ENCODE results near the gene SNAPC2. TPM values are rescaled to one million over a fixed set of nuclear protein-coding genes. Genes with fewer than 3 reads are reported as not detected.

The SNAPC2 gene
- total RNA-seq, 1 experiment from 2014 or later = 23.2 TPM

DNA sequence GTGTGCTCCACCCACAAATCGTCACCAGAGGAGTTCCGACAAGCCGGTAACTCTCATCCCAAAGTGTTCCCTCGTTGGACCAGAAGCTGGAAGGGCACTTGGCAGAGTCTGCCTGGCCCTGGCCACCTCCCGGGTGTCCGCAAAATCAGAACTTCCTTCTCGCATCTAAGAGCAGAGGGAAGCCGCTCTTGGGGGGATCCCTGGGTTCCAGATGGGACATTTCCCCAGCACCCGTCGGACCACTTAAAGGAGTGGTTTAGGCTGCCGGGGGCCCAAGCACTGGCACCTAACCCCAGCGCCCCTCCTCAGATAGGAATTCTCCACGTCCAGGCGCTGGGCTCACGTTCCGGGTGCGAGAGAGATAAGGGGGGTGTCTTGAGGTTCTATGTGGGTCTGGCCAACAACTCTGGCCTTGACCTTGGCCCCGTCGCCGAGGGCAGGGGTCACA is 17.3 kb upstream of the SNAPC2 start:
- DNase-seq (ENCODE audit: low spot score) = no peak
- ChIA-PET CTCF (interaction anchor here (0.6 to 5.0 kb wide), 23 partner anchors 9 to 1242 kb away, joined by 3 to 70 read pairs (median 6); partner anchors contain the start of genes LRRC8E, SNAPC2, TIMM44 and TRAPPC5), POLR2A (interaction anchor here (0.5 to 1.8 kb wide), 6 partner anchors 13 to 114 kb away, joined by 3 to 10 read pairs (median 6); partner anchors contain the start of gene LRRC8E)
- H3K4me3 Mint-ChIP-seq = peak overlapping the region; percentile 83
- ATAC-seq = no peak
- H3K27me3 Mint-ChIP-seq (ENCODE audit: low read depth) = peaks cover 13% of the 10 kb centered on the region
- peaks cover 20% of the 10 kb centered on the region for H3K4me1 Mint-ChIP-seq
- no peaks in the 10 kb centered on the region for H3K9me3 Mint-ChIP-seq
- H3K36me3 Mint-ChIP-seq = no peaks in the 10 kb centered on the region
- H3K27ac Mint-ChIP-seq = peak overlapping the region; percentile 97
- no peak for TF ChIP-seq ETV6 (CRISPR knock-in tag; IDR thresholded peaks at IDR 0.05)
- TF ChIP-seq NR1H2 (CRISPR knock-in tag; IDR thresholded peaks at IDR 0.05) = no peak
- TF ChIP-seq MXD4 (CRISPR knock-in tag; IDR thresholded peaks at IDR 0.05; ENCODE audit: borderline replicate concordance) = no peak
- TF ChIP-seq, protein P1, sequence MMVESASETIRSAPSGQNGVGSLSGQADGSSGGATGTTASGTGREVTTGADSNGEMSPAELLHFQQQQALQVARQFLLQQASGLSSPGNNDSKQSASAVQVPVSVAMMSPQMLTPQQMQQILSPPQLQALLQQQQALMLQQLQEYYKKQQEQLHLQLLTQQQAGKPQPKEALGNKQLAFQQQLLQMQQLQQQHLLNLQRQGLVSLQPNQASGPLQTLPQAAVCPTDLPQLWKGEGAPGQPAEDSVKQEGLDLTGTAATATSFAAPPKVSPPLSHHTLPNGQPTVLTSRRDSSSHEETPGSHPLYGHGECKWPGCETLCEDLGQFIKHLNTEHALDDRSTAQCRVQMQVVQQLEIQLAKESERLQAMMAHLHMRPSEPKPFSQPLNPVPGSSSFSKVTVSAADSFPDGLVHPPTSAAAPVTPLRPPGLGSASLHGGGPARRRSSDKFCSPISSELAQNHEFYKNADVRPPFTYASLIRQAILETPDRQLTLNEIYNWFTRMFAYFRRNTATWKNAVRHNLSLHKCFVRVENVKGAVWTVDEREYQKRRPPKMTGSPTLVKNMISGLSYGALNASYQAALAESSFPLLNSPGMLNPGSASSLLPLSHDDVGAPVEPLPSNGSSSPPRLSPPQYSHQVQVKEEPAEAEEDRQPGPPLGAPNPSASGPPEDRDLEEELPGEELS (CRISPR knock-in tag; IDR thresholded peaks at IDR 0.05) = no peak
- TF ChIP-seq, protein P2, sequence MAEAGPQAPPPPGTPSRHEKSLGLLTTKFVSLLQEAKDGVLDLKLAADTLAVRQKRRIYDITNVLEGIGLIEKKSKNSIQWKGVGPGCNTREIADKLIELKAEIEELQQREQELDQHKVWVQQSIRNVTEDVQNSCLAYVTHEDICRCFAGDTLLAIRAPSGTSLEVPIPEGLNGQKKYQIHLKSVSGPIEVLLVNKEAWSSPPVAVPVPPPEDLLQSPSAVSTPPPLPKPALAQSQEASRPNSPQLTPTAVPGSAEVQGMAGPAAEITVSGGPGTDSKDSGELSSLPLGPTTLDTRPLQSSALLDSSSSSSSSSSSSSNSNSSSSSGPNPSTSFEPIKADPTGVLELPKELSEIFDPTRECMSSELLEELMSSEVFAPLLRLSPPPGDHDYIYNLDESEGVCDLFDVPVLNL (CRISPR knock-in tag; IDR thresholded peaks at IDR 0.05; ENCODE audit: borderline replicate concordance, low read depth) = no peak
- TF ChIP-seq, protein P3, sequence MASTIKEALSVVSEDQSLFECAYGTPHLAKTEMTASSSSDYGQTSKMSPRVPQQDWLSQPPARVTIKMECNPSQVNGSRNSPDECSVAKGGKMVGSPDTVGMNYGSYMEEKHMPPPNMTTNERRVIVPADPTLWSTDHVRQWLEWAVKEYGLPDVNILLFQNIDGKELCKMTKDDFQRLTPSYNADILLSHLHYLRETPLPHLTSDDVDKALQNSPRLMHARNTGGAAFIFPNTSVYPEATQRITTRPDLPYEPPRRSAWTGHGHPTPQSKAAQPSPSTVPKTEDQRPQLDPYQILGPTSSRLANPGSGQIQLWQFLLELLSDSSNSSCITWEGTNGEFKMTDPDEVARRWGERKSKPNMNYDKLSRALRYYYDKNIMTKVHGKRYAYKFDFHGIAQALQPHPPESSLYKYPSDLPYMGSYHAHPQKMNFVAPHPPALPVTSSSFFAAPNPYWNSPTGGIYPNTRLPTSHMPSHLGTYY (CRISPR knock-in tag; IDR thresholded peaks at IDR 0.05) = no peak
- TF ChIP-seq CREM (CRISPR knock-in tag; IDR thresholded peaks at IDR 0.05) = 0 out of 2 replicates have a peak, but pooled peaks have one; percentile 63
- no peak for TF ChIP-seq NFE2L1 (CRISPR knock-in tag; IDR thresholded peaks at IDR 0.05)
- TF ChIP-seq, protein P4, sequence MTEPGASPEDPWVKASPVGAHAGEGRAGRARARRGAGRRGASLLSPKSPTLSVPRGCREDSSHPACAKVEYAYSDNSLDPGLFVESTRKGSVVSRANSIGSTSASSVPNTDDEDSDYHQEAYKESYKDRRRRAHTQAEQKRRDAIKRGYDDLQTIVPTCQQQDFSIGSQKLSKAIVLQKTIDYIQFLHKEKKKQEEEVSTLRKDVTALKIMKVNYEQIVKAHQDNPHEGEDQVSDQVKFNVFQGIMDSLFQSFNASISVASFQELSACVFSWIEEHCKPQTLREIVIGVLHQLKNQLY (CRISPR knock-in tag; IDR thresholded peaks at IDR 0.05) = no peak
- no peak for TF ChIP-seq GABPB1 (CRISPR knock-in tag; IDR thresholded peaks at IDR 0.05)
- TF ChIP-seq NFYB (CRISPR knock-in tag; conservative IDR thresholded peaks at IDR 0.05; ENCODE audit: low read depth) = no peak
- 0 out of 2 replicates have a peak, but pooled peaks have one; percentile 28 for TF ChIP-seq ATF1 (CRISPR knock-in tag; IDR thresholded peaks at IDR 0.05)
- TF ChIP-seq JAZF1 (CRISPR knock-in tag; IDR thresholded peaks at IDR 0.05) = no peak
- TF ChIP-seq FOXP1 (CRISPR knock-in tag; IDR thresholded peaks at IDR 0.05; ENCODE audit: borderline replicate concordance) = no peak
- TF ChIP-seq GRHL2 (CRISPR knock-in tag; IDR thresholded peaks at IDR 0.05; ENCODE audit: insufficient replicate concordance, severe bottlenecking) = no peak
- TF ChIP-seq JUN (CRISPR knock-in tag; IDR thresholded peaks at IDR 0.05) = no peak

DNA sequence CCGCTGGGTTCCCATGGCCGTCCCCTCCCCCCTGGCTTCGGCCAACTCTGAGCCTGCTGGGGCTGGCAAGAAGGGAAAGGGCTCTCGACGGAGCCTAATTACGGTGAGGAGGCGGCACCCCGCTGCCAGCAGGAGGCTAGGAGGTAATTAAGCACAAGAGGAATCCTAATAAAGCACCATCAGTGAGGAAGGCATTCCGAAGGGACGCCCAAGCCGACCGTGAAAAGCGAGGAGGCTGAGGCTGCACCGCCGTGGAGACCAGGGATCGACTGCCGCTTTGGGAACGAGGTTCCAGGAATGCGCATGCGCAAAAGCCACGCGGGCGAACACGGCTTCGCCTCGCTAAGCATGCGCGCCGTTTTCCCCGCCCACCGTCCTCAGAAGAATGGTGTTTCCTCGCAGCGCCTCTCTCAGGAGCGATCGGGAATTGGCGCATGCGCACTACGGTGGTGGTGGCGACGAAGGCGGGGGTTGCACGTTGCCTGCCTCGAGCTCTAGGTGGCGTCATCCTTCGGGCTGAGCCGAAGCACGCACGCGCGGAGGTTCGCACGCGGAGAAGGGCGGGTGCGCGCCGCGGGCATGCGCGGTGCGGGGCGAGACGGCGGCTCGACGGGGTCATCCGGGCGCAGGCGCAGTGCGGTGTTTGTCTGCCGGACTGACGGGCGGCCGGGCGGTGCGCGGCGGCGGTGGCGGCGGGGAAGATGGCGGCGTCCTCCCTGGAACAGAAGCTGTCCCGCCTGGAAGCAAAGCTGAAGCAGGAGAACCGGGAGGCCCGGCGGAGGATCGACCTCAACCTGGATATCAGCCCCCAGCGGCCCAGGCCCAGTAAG is 16.7 kb upstream of the SNAPC2 start, which contains the start of gene MAP2K7:
Gene MAP2K7, plus strand, starts transcription at position 634 of the 830 bp plus-strand sequence. Its CDS starts 68 bp downstream, at position 702.
- ChIA-PET POLR2A (interaction anchor here (0.5 to 1.8 kb wide), 10 partner anchors 12 to 335 kb away, joined by 3 to 10 read pairs (median 4); partner anchors contain the start of gene LRRC8E), CTCF (interaction anchor here (0.5 to 5.0 kb wide), 29 partner anchors 8 to 804 kb away, joined by 3 to 70 read pairs (median 5); partner anchors contain the start of genes LRRC8E, SNAPC2, TIMM44 and TRAPPC5)
- Mint-ChIP-seq H3K27ac (peak within 1 kb of the TSS; percentile 97), H3K36me3 (no peaks in the 10 kb centered on the region), H3K9me3 (no peaks in the 10 kb centered on the region), H3K4me1 (peaks cover 20% of the 10 kb centered on the region), H3K4me3 (peak within 1 kb of the TSS; percentile 90), H3K27me3 (ENCODE audit: low read depth) (peaks cover 13% of the 10 kb centered on the region)
- ATAC-seq = peak; percentile 87
- peak; percentile 100 for DNase-seq (ENCODE audit: low spot score)
- TF ChIP-seq IRF2 (CRISPR knock-in tag; IDR thresholded peaks at IDR 0.05; ENCODE audit: borderline replicate concordance, low read depth) (no peak), JUN (CRISPR knock-in tag; IDR thresholded peaks at IDR 0.05) (no peak), TEAD4 (CRISPR knock-in tag; IDR thresholded peaks at IDR 0.05) (no peak), SOX15 (CRISPR knock-in tag; IDR thresholded peaks at IDR 0.05) (no peak)
- TF ChIP-seq, protein P5, sequence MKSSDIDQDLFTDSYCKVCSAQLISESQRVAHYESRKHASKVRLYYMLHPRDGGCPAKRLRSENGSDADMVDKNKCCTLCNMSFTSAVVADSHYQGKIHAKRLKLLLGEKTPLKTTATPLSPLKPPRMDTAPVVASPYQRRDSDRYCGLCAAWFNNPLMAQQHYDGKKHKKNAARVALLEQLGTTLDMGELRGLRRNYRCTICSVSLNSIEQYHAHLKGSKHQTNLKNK (CRISPR knock-in tag; IDR thresholded peaks at IDR 0.05) = no peak
- TF ChIP-seq, protein P4 (CRISPR knock-in tag; IDR thresholded peaks at IDR 0.05) = no peak
- TF ChIP-seq, protein P6, sequence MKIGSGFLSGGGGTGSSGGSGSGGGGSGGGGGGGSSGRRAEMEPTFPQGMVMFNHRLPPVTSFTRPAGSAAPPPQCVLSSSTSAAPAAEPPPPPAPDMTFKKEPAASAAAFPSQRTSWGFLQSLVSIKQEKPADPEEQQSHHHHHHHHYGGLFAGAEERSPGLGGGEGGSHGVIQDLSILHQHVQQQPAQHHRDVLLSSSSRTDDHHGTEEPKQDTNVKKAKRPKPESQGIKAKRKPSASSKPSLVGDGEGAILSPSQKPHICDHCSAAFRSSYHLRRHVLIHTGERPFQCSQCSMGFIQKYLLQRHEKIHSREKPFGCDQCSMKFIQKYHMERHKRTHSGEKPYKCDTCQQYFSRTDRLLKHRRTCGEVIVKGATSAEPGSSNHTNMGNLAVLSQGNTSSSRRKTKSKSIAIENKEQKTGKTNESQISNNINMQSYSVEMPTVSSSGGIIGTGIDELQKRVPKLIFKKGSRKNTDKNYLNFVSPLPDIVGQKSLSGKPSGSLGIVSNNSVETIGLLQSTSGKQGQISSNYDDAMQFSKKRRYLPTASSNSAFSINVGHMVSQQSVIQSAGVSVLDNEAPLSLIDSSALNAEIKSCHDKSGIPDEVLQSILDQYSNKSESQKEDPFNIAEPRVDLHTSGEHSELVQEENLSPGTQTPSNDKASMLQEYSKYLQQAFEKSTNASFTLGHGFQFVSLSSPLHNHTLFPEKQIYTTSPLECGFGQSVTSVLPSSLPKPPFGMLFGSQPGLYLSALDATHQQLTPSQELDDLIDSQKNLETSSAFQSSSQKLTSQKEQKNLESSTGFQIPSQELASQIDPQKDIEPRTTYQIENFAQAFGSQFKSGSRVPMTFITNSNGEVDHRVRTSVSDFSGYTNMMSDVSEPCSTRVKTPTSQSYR (CRISPR knock-in tag; IDR thresholded peaks at IDR 0.05) = peak; percentile 93
- TF ChIP-seq, protein P7, sequence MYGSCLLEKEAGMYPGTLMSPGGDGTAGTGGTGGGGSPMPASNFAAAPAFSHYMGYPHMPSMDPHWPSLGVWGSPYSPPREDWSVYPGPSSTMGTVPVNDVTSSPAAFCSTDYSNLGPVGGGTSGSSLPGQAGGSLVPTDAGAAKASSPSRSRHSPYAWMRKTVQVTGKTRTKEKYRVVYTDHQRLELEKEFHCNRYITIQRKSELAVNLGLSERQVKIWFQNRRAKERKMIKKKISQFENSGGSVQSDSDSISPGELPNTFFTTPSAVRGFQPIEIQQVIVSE (CRISPR knock-in tag; IDR thresholded peaks at IDR 0.05; ENCODE audit: borderline replicate concordance) = no peak

All from WTC11 (cell line).